Nephron (organoid): ENCODE measurements around the gene UNC79.

Source experiments
- H3K27ac Mint-ChIP-seq, 3 experiments: 2 replicates each; pipeline ENCODE4 v1.8.0; 2020; ENCODE audit warnings: mixed read lengths in 3 of 3, mild to moderate bottlenecking in 2 of 3, moderate library complexity in 1 of 3
- H3K27me3 Mint-ChIP-seq: 2 replicates; pipeline ENCODE4 v1.8.0; 2021; ENCODE audit warnings: low read depth, mild to moderate bottlenecking, moderate library complexity, mixed read lengths
- H3K36me3 Mint-ChIP-seq: 2 replicates; pipeline ENCODE4 v1.8.0; 2020; ENCODE audit warnings: low read depth, mixed read lengths
- H3K4me1 Mint-ChIP-seq: 2 replicates; pipeline ENCODE4 v1.8.0; 2020; ENCODE audit warnings: mixed read lengths
- H3K4me3 Mint-ChIP-seq, 3 experiments: 2 replicates each; pipeline ENCODE4 v1.8.0; 2020; ENCODE audit warnings: mild to moderate bottlenecking in 3 of 3, mixed read lengths in 3 of 3, moderate library complexity in 2 of 3
- H3K9me3 Mint-ChIP-seq: 2 replicates; pipeline ENCODE4 v1.8.0; 2020; ENCODE audit warnings: mixed read lengths
- CTCF ChIP-seq, 3 experiments: fragments of 200-600 bp; sonication (generic); IDR thresholded peaks; one replicate each; pipeline ENCODE4 v1.5.0; 2021; ENCODE audit warnings: antibody characterized with exemption in 3 of 3; ENCODE audit not compliant: unreplicated experiment in 3 of 3

UNC79 gene

DNA sequence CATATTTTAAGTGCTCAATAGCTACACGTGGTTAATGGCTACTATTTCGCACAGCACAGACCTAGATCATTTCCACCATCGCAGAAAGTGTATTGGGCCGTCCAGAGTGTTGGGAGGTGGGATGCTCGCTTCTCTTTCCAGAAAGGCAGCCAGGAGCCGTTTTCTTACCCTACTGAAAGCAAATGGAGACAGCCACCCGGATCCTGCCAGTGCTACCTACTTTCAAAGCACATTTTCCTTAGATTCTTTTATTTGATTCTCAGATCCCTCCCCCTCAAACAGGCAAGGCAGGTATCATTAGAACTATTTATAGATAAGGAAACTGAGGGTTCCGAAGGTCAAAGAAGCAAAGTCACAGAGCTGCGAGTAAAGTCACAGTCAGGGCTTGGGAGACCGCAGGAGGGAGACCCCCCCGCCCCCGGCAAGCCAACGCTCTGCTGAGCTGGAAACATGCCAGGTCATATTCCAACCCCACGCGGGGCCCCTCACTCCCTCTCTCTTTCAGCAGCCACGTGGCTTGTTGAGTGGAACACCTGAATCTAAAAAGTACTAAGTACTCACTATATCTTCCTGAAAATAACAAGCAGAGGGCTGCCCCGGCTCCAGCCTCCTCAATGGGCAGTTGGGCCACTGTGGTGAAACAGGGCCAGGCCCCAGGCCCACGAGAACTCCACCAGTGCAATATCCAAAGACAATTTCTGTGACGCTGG, 321.4 kb downstream of the UNC79 start:
- H3K9me3 Mint-ChIP-seq: no peaks in the 10 kb centered on the region
- H3K4me1 Mint-ChIP-seq: no peaks in the 10 kb centered on the region
- H3K4me3 Mint-ChIP-seq: no peak overlapping the region
- H3K27me3 Mint-ChIP-seq: peaks cover 12% of the 10 kb centered on the region
- H3K27ac Mint-ChIP-seq: no peak overlapping the region
- H3K36me3 Mint-ChIP-seq: no peaks in the 10 kb centered on the region
- TF ChIP-seq CTCF (IDR thresholded peaks at IDR 0.05; ENCODE audit: unreplicated experiment in 3 of 3): no peak

DNA sequence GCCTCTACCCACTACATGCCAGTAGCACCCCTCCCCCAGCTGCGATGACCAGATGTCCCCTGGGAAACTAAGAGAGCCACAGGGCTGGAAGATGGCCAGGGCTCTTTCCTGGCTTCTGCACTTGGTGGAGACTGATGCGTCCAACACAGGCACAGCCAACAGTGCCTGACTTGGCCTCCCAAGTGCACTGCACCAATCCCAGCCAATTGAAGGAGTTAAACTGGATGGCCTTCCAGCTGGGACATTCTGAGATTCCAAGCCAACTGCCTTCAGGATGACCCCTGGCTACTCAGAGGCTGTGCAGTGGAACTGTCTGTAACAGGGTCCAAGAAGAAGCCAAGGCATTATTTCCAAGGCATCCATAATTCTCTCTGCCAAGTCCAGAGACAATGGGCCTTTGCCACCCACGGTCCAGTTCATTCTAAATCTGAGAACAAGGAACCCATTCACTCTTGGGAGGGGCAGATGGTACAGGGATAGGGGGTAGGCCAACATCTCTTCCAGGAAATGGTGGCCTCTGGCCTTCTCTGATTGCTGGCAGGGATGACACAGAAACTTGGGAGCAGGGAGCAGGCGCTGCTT, 322.3 kb downstream of the UNC79 start:
- Mint-ChIP-seq H3K4me3 (no peak overlapping the region), H3K27me3 (peaks cover 12% of the 10 kb centered on the region), H3K27ac (no peak overlapping the region), H3K9me3 (no peaks in the 10 kb centered on the region), H3K4me1 (peaks cover 6% of the 10 kb centered on the region), H3K36me3 (no peaks in the 10 kb centered on the region)
- TF ChIP-seq CTCF (IDR thresholded peaks at IDR 0.05; ENCODE audit: unreplicated experiment in 3 of 3): no peak

- Mint-ChIP-seq H3K27me3 (peaks cover 12% of the 10 kb centered on the region), H3K4me3 (no peak overlapping the region), H3K36me3 (no peaks in the 10 kb centered on the region), H3K4me1 (peaks cover 6% of the 10 kb centered on the region), H3K27ac (no peak overlapping the region), H3K9me3 (no peaks in the 10 kb centered on the region)
- TF ChIP-seq CTCF (IDR thresholded peaks at IDR 0.05; ENCODE audit: unreplicated experiment in 3 of 3): no peak
Measured at GRCh38 chr14:93753647-93754046, 322.9 kb downstream of the UNC79 start.

- H3K4me1 Mint-ChIP-seq: peaks cover 32% of the 10 kb centered on the region
- no peaks in the 10 kb centered on the region for H3K9me3 Mint-ChIP-seq
- H3K27me3 Mint-ChIP-seq: peaks cover 11% of the 10 kb centered on the region
- TF ChIP-seq CTCF (IDR thresholded peaks at IDR 0.05; ENCODE audit: unreplicated experiment in 3 of 3): no peak
- no peak overlapping the region for H3K27ac Mint-ChIP-seq
- H3K4me3 Mint-ChIP-seq: no peak overlapping the region
- H3K36me3 Mint-ChIP-seq: no peaks in the 10 kb centered on the region
Measured at GRCh38 chr14:93757206-93757605, 326.5 kb downstream of the UNC79 start.
